ENCODE data around the gene SMCO4. TPM values are rescaled to one million over a fixed set of nuclear protein-coding genes. Genes with fewer than 3 reads are reported as not detected.

The SMCO4 gene
- total and polyA plus RNA-seq, 2 of the 8 experiments (the other 6 are each of a cell fraction or from before 2014, with no cell fraction given): 33.2 to 53.9 TPM

DNA sequence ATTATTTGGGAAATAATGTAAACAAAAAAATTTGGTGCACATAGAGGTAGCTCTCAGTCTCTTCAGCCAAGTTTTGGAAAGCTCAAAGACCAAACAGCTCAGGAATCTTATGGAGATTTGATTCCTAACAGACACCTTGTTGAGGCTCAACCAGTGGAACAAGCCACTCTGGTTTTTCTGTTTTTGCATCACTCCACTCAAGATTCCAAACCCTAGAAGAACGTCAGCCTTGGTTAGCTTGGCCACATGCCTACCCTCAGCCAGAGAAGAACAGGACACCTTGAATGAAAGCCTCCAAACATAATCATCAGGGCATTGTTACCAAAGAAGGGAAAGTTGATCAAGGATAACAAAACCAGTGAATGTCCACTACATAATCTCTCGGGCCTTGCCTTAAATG lies 3.8 kb upstream of the SMCO4 start (continued):
- TF ChIP-seq POLR2AphosphoS5 (IDR thresholded peaks at IDR 0.05; ENCODE audit: low read depth, low read length): no peak
- TF ChIP-seq SUZ12 (IDR thresholded peaks at IDR 0.05; ENCODE audit: low read length): no peak
